Osteoblast (primary cell): ENCODE results near the gene IQCE. TPM values are rescaled to one million over a fixed set of nuclear protein-coding genes. Genes with fewer than 3 reads are reported as not detected.
"Not testable (repeated sequence)": the region's sequence is repeated elsewhere in the genome, so short reads cannot be mapped to it uniquely, and the experiment has no call there.

Experiments
- DNase-seq: peaks from one replicate; pipeline ENCODE4 v3.0.0; 2011; ENCODE audit warnings: low spot score, mixed read lengths; ENCODE audit not compliant: insufficient read length; ENCODE audit errors: missing footprints
- H2AFZ ChIP-seq: 2 replicates; pipeline ENCODE4 v1.6.0; 2011; ENCODE audit warnings: mild to moderate bottlenecking, low read length
- H3K27ac ChIP-seq: 2 replicates; pipeline ENCODE4 v1.5.1; 2011; ENCODE audit warnings: mild to moderate bottlenecking, low read depth, low read length, moderate library complexity
- H3K27me3 ChIP-seq: 2 replicates; pipeline ENCODE4 v1.6.0; 2012; ENCODE audit warnings: mild to moderate bottlenecking, control low read depth, inconsistent platforms, low read length, moderate library complexity; ENCODE audit not compliant: insufficient read depth
- H3K36me3 ChIP-seq: 2 replicates; pipeline ENCODE4 v1.5.1; 2011; ENCODE audit warnings: mild to moderate bottlenecking, low read length, control low read depth, moderate library complexity; ENCODE audit not compliant: insufficient read depth
- H3K4me1 ChIP-seq: 2 replicates; pipeline ENCODE4 v1.5.1; 2011; ENCODE audit warnings: mild to moderate bottlenecking, low read length, control low read depth, moderate library complexity; ENCODE audit not compliant: insufficient read depth
- H3K4me2 ChIP-seq: 2 replicates; pipeline ENCODE4 v1.6.0; 2011; ENCODE audit warnings: mild to moderate bottlenecking, low read length; ENCODE audit not compliant: insufficient read depth
- H3K4me3 ChIP-seq: fragments of 200-600 bp; sonication (generic); 3 replicates; pipeline ENCODE4 v1.5.1; 2012; ENCODE audit warnings: mild to moderate bottlenecking, low read length, inconsistent platforms; ENCODE audit not compliant: insufficient read depth
- H3K79me2 ChIP-seq: 2 replicates; pipeline ENCODE4 v1.6.0; 2012; ENCODE audit warnings: mild to moderate bottlenecking, low read length, control low read depth, inconsistent platforms; ENCODE audit not compliant: insufficient read depth
- H3K9me3 ChIP-seq: 2 replicates; pipeline ENCODE4 v1.5.1; 2011; ENCODE audit warnings: low read depth, low read length, control low read depth
- H4K20me1 ChIP-seq: 2 replicates; pipeline ENCODE4 v1.6.0; 2012; ENCODE audit warnings: mild to moderate bottlenecking, low read length, control low read depth; ENCODE audit not compliant: insufficient read depth
- total RNA-seq: library from RNA; depleted of rRNA; stranded (reverse); fragments of >200 nt; gene quantifications from 2 replicates; pipeline ENCODE4 v1.2.3, GENCODE V29; 2012
- TF ChIP-seq, protein P1 (sequence below): IDR thresholded peaks from 2 replicates; pipeline ENCODE4 v1.5.1; 2011; ENCODE audit warnings: mild to moderate bottlenecking, low read depth, low read length, moderate library complexity; ENCODE audit errors: extremely low read depth

IQCE gene
- total RNA-seq, 1 donor, result 18.8 TPM

DNA sequence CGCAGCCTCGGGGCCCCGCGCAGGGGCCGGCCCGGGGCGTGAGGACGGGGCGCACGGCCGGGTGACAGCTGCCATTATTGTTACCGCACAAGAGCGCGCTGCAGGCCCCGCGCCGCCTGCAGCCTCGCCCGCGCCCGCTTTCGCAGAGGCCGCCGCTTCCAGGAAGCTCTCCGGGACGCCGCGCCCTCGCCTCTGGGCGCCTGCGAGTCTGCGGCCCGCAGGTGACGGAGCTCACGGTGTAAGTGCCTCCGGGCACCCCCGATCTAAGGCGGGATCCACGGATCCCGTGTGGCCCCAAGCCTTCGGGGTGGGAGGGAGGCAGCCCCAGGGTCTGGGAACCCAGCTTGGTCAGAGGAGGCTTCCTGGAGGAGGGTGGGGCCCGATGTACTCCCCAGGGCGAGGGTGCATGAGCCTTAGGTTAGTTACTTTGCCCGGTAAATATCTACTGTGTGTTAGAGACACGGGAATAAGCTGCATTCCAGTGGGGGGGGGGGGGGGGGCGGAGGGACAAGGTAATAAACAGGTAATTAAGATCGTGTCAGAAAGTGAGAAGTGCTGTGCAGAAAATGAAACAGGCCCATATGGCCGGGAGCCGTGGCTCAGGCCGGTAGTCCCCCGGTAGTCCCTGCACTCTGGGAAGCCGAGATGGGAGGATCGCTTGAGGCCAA lies 638 bp downstream of the IQCE start:
- Histone ChIP-seq H3K4me1 (peaks cover 8% of the 10 kb centered on the region), H3K4me2 (peak overlapping the region; percentile 90), H3K4me3 (peak overlapping the region; percentile 93), H3K27ac (peak overlapping the region; percentile 51), H3K9me3 (no peaks in the 10 kb centered on the region), H4K20me1 (peaks cover under 1% of the 10 kb centered on the region), H3K79me2 (peaks cover 27% of the 10 kb centered on the region), H3K27me3 (no peaks in the 10 kb centered on the region), H2AFZ (peak overlapping the region; percentile 87), H3K36me3 (no peaks in the 10 kb centered on the region)
- TF ChIP-seq, protein P1, sequence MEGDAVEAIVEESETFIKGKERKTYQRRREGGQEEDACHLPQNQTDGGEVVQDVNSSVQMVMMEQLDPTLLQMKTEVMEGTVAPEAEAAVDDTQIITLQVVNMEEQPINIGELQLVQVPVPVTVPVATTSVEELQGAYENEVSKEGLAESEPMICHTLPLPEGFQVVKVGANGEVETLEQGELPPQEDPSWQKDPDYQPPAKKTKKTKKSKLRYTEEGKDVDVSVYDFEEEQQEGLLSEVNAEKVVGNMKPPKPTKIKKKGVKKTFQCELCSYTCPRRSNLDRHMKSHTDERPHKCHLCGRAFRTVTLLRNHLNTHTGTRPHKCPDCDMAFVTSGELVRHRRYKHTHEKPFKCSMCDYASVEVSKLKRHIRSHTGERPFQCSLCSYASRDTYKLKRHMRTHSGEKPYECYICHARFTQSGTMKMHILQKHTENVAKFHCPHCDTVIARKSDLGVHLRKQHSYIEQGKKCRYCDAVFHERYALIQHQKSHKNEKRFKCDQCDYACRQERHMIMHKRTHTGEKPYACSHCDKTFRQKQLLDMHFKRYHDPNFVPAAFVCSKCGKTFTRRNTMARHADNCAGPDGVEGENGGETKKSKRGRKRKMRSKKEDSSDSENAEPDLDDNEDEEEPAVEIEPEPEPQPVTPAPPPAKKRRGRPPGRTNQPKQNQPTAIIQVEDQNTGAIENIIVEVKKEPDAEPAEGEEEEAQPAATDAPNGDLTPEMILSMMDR, result no peak
- DNase-seq, result no peak

GRCh38 chr7:2563955-2564354 lies 5.2 kb downstream of the IQCE start:
- not testable (repeated sequence) for H3K27ac ChIP-seq, DNase-seq, H3K4me3 ChIP-seq, H3K4me1 ChIP-seq, H3K9me3 ChIP-seq, H3K27me3 ChIP-seq, H4K20me1 ChIP-seq, H3K4me2 ChIP-seq, H2AFZ ChIP-seq, H3K36me3 ChIP-seq
- peaks cover 42% of the 10 kb centered on the region for H3K79me2 ChIP-seq

GRCh38 chr7:2564970-2565540 lies 6.3 kb downstream of the IQCE start:
- peaks cover 5% of the 10 kb centered on the region for H3K36me3 ChIP-seq
- H3K27ac ChIP-seq, result no peak overlapping the region
- peaks cover under 1% of the 10 kb centered on the region for H3K4me1 ChIP-seq
- H4K20me1 ChIP-seq, result peaks cover 5% of the 10 kb centered on the region
- H3K9me3 ChIP-seq, result no peaks in the 10 kb centered on the region
- H3K27me3 ChIP-seq, result no peaks in the 10 kb centered on the region
- no peak overlapping the region for H3K4me2 ChIP-seq
- peaks cover 32% of the 10 kb centered on the region for H3K79me2 ChIP-seq
- no peak overlapping the region for H2AFZ ChIP-seq
- TF ChIP-seq, protein P1, result no peak
- no peak overlapping the region for H3K4me3 ChIP-seq
- DNase-seq, result peak; percentile 44

GRCh38 chr7:2566348-2566889 lies 7.6 kb downstream of the IQCE start:
- H3K4me2 ChIP-seq, result no peak overlapping the region
- H3K4me3 ChIP-seq, result no peak overlapping the region
- peaks cover 29% of the 10 kb centered on the region for H3K79me2 ChIP-seq

More at GRCh38 chr7:2566348-2566889, 7.6 kb downstream of the IQCE start:
- Histone ChIP-seq H3K9me3 (no peaks in the 10 kb centered on the region), H4K20me1 (peaks cover 5% of the 10 kb centered on the region), H3K27ac (no peak overlapping the region), H3K4me1 (no peaks in the 10 kb centered on the region), H2AFZ (no peak overlapping the region), H3K36me3 (peaks cover 5% of the 10 kb centered on the region), H3K27me3 (no peaks in the 10 kb centered on the region)
- TF ChIP-seq, protein P1, result no peak
- DNase-seq, result no peak
